Activated gamma-delta T cell (primary cell): ENCODE measurements around the gene HCN4.

Experiments
- DNase-seq: peaks from one replicate; lab custom pipeline; 2025; lab: John Stamatoyannopoulos, UW

HCN4 gene

GRCh38 chr15:73296609-73297353 is 72.0 kb downstream of the HCN4 start:
- no peak for DNase-seq

- no peak for DNase-seq
Observed at GRCh38 chr15:73295630-73296286, 73.0 kb downstream of the HCN4 start.

- no peak for DNase-seq
Observed at GRCh38 chr15:73293773-73294172, 75.0 kb downstream of the HCN4 start.

GRCh38 chr15:73291441-73291840 is 77.3 kb downstream of the HCN4 start:
- no peak for DNase-seq

- DNase-seq, result no peak
Observed at GRCh38 chr15:73287019-73287418, 81.7 kb downstream of the HCN4 start.

GRCh38 chr15:73286311-73286710 is 82.4 kb downstream of the HCN4 start:
- DNase-seq, result no peak

- no peak for DNase-seq
Observed at GRCh38 chr15:73284090-73284716, 84.6 kb downstream of the HCN4 start.

- DNase-seq, result no peak
Observed at GRCh38 chr15:73283366-73283962, 85.3 kb downstream of the HCN4 start.

GRCh38 chr15:73282567-73283365 is 86.0 kb downstream of the HCN4 start:
- no peak for DNase-seq

- no peak for DNase-seq
Observed at GRCh38 chr15:73275862-73276261, 92.9 kb downstream of the HCN4 start.

- no peak for DNase-seq
Observed at GRCh38 chr15:73273181-73274002, 95.4 kb downstream of the HCN4 start.

- no peak for DNase-seq
Observed at GRCh38 chr15:73270366-73271097, 98.2 kb downstream of the HCN4 start.
